Measurements from ENCODE around the gene PIK3R1.

DNA sequence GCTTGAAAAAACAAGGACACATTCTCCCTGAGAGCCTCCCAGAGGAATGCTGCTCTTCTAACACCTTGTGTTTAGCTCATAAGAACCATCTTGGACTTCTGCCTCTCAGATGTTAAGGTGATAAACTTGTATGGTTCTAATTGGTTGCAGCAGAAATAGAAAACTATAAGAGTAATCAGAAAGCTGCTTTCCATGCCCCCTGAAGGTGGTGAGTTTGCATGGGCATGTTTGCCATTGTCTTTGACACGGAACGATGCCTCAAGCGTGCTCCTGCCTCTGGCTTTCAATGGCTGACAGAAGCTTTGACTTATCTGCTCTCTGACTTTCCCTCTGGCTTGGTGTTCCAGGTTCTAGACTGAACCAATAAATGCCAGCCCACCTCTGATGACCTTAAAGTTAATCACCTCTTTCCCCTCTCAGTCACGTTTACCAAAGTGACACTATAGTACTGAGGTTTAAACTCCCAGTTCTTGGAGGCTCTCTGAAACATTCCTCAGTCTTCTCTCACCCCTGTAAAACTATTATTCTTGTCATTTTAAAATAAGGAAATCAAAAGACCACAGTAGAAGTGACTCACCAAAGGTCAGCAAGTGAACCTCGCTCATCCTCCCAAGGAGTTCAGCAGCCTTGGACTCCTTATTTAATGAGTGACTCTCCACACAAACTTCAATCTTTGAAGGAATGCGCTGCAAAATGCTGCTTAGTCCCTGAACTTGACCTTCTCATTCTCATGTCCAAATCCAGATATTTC is 103.6 kb downstream of the PIK3R1 start:
- TF ChIP-seq, protein P1, sequence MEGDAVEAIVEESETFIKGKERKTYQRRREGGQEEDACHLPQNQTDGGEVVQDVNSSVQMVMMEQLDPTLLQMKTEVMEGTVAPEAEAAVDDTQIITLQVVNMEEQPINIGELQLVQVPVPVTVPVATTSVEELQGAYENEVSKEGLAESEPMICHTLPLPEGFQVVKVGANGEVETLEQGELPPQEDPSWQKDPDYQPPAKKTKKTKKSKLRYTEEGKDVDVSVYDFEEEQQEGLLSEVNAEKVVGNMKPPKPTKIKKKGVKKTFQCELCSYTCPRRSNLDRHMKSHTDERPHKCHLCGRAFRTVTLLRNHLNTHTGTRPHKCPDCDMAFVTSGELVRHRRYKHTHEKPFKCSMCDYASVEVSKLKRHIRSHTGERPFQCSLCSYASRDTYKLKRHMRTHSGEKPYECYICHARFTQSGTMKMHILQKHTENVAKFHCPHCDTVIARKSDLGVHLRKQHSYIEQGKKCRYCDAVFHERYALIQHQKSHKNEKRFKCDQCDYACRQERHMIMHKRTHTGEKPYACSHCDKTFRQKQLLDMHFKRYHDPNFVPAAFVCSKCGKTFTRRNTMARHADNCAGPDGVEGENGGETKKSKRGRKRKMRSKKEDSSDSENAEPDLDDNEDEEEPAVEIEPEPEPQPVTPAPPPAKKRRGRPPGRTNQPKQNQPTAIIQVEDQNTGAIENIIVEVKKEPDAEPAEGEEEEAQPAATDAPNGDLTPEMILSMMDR (IDR thresholded peaks at IDR 0.05; ENCODE audit: low read depth, low read length, missing input control): no peak
- TF ChIP-seq RAD21 (IDR thresholded peaks at IDR 0.05) (no peak), YY1 (IDR thresholded peaks at IDR 0.05) (no peak), FOXA2 (IDR thresholded peaks at IDR 0.05) (no peak), SP1 (IDR thresholded peaks at IDR 0.05) (no peak), TAF1 (conservative IDR thresholded peaks at IDR 0.05) (no peak)
- TF ChIP-seq, protein P2, sequence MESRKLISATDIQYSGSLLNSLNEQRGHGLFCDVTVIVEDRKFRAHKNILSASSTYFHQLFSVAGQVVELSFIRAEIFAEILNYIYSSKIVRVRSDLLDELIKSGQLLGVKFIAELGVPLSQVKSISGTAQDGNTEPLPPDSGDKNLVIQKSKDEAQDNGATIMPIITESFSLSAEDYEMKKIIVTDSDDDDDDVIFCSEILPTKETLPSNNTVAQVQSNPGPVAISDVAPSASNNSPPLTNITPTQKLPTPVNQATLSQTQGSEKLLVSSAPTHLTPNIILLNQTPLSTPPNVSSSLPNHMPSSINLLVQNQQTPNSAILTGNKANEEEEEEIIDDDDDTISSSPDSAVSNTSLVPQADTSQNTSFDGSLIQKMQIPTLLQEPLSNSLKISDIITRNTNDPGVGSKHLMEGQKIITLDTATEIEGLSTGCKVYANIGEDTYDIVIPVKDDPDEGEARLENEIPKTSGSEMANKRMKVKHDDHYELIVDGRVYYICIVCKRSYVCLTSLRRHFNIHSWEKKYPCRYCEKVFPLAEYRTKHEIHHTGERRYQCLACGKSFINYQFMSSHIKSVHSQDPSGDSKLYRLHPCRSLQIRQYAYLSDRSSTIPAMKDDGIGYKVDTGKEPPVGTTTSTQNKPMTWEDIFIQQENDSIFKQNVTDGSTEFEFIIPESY (IDR thresholded peaks at IDR 0.05): no peak
- TF ChIP-seq, protein P3, sequence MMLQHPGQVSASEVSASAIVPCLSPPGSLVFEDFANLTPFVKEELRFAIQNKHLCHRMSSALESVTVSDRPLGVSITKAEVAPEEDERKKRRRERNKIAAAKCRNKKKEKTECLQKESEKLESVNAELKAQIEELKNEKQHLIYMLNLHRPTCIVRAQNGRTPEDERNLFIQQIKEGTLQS (IDR thresholded peaks at IDR 0.05): no peak
- TF ChIP-seq, protein P4, sequence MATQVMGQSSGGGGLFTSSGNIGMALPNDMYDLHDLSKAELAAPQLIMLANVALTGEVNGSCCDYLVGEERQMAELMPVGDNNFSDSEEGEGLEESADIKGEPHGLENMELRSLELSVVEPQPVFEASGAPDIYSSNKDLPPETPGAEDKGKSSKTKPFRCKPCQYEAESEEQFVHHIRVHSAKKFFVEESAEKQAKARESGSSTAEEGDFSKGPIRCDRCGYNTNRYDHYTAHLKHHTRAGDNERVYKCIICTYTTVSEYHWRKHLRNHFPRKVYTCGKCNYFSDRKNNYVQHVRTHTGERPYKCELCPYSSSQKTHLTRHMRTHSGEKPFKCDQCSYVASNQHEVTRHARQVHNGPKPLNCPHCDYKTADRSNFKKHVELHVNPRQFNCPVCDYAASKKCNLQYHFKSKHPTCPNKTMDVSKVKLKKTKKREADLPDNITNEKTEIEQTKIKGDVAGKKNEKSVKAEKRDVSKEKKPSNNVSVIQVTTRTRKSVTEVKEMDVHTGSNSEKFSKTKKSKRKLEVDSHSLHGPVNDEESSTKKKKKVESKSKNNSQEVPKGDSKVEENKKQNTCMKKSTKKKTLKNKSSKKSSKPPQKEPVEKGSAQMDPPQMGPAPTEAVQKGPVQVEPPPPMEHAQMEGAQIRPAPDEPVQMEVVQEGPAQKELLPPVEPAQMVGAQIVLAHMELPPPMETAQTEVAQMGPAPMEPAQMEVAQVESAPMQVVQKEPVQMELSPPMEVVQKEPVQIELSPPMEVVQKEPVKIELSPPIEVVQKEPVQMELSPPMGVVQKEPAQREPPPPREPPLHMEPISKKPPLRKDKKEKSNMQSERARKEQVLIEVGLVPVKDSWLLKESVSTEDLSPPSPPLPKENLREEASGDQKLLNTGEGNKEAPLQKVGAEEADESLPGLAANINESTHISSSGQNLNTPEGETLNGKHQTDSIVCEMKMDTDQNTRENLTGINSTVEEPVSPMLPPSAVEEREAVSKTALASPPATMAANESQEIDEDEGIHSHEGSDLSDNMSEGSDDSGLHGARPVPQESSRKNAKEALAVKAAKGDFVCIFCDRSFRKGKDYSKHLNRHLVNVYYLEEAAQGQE (IDR thresholded peaks at IDR 0.05): no peak
